ENCODE data around the gene FAM50B. TPM values are rescaled to one million over a fixed set of nuclear protein-coding genes. Genes with fewer than 3 reads are reported as not detected.

FAM50B gene
- total RNA-seq, 1 experiment from 2014 or later: not detected

DNA sequence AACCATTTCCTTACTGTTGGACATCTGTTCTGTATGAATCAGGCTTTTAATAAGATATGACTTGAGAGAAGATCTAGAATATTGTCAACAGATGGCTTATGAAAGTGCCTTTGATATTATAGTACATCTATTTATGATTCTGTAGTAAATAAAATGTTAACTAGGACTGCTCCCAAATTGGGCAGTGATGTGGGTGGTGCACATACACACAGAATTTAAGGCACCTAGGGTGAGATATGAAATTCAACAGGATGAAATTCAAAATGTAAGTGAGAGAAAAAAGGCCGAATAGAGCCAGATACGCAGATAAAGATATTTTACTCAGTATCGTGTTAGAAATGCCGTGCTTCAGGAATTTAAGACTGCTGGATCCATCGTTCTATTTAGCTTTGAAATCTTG lies 26.3 kb downstream of the FAM50B start:
- H3K27me3 ChIP-seq: no peaks in the 10 kb centered on the region
- no peak overlapping the region for H3K4me3 ChIP-seq
- no peak for DNase-seq

DNA sequence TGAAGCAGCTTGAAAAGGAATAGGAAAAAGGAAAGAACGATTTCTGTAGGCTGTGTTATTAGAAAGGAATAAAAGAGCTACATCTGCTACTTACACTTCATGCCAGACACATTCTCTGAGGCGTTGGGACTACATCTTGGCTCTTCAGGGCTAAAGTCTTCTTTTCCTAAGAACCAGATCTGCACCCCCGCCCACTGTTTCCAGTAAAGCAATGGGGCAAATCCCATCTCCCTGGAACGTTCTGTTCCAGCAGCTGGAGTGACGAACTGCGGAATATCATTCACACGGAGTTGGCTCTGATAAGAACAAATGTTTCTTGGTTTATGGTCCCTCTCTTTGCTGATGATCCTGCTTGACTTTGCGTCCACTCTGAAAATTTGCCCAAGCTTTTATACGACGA lies 26.9 kb downstream of the FAM50B start:
- no peaks in the 10 kb centered on the region for H3K27me3 ChIP-seq
- no peak overlapping the region for H3K4me3 ChIP-seq
- no peak for DNase-seq

More for the DNA sequence above, 26.3 kb downstream of the FAM50B start:
- Histone ChIP-seq H3K9me3 (no peaks in the 10 kb centered on the region), H3K36me3 (no peaks in the 10 kb centered on the region)

DNA sequence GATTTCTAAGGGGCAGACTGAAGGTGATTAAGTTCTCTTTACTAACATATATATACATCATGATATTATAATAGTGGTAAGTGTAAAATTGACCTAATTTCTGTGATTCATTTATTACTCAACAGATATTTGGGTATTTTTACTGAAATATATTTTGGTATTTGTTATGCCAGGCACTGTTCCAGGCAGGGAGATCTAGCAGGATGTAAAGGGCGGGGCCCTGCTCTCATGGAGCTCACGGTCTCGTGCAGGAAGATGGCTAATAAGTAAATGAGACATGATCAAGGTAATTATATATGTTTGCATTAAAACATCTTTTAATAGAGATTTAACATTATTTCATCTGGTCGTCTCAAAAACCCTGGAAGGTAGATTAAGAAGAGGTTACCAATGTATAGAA lies 27.7 kb downstream of the FAM50B start:
- H3K4me3 ChIP-seq: no peak overlapping the region
- no peaks in the 10 kb centered on the region for H3K36me3 ChIP-seq
- DNase-seq: peak; percentile 61
- no peaks in the 10 kb centered on the region for H3K9me3 ChIP-seq
- H3K27me3 ChIP-seq: no peaks in the 10 kb centered on the region

More for the DNA sequence above, 26.9 kb downstream of the FAM50B start:
- H3K9me3 ChIP-seq: no peaks in the 10 kb centered on the region
- H3K36me3 ChIP-seq: no peaks in the 10 kb centered on the region

DNA sequence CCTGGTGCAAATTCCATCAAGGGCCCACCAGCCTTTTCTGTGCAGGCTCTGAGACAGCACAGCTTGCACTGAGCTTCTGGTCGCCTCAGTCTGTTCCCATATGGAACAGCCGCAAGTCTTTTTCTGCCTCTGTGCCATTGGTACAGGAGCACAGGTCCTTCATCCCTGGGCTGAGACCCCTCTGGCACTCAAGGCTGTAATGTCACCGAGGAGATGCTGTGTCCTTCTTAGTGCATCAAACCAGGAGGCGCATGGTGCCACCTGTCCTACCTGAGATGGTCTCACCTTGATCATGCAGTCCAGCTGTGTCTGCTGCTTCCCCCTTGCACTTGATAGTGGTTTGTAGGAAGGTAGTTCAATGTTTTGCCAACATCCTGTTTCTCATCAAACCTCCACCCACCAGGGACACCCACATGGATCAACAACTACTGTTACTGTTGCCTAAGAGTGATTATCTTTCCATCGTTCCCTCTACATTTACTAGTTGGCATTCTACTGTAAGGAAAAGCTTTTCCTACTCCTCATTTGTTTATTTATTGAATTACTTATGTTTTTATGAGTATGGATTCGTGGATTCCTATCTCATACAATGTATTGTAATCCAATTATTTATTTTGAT lies 29.0 kb downstream of the FAM50B start:
- DNase-seq: peak; percentile 24
- Histone ChIP-seq H3K4me3 (no peak overlapping the region), H3K9me3 (no peaks in the 10 kb centered on the region), H3K27me3 (no peaks in the 10 kb centered on the region), H3K36me3 (no peaks in the 10 kb centered on the region)

DNA sequence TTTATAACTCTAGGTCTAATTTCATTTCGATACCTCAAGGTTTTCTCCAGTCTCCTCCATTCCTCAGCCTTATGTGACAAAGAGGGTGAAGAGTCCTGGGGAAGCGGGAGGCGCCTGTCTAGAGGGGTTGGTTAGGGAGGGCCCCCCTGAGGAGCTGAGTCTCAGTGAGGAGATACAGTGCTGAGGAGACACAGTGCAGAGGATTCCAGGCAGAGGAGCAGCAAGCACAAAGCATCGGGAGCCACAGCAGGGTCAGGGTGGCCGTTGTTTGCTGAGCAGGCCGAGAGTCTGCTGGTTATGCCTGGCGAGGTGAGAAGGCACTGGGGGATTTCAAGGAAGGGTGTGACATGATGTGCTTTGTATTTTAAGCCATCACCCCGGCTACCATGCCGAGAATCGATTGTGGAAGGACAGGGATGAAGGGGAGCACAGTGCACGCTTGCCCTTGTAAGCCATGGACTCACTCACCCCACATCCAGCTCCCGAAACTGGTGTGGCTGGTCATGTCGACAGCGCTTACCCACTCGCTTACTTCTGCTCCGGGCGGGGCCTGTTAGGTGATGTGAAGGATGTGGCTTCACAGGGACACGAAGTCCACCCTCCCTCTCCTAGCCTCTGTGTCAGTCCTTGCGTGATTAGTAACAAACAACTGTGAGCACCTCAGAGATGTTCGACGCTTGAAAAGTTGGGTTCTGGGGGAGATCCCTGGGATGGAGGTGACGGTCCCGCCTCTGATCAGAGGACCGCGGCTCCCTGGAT lies 30.2 kb downstream of the FAM50B start:
- no peak for DNase-seq
- H3K27me3 ChIP-seq: no peaks in the 10 kb centered on the region
- H3K9me3 ChIP-seq: no peaks in the 10 kb centered on the region
- H3K36me3 ChIP-seq: no peaks in the 10 kb centered on the region
- H3K4me3 ChIP-seq: no peak overlapping the region

DNA sequence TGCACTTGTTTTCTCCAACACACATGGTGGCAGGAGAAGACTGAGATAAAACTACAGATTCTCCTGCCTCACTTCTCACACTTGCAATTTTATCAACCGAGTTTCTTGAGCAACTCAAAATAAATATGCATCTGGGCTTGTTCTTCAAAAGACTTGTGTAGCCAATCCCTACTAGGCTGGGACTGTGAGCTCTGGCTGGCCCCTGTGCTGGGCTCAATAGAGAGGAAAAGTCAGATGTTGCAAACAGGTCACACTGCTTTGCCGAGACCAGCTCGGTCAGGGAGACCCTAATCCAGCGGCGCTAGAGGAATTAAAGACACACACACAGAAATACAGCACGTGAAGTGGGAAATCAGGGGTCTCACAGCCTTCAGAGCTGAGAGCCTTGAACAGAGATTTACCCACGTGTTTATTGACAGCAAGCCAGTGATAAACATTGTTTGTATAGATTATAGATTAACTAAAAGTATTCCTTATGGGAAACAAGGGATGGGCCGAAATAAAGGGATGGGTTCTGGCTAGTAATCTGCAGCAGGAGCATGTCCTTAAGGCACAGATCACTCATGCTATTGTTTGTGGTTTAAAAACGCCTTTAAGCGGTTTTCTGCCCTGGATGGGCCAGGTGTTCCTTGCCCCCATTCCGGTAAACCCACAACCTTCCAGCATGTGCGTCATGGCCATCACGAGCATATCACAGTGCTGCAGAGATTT lies 32.7 kb downstream of the FAM50B start:
- Histone ChIP-seq H3K4me3 (no peak overlapping the region), H3K27me3 (no peaks in the 10 kb centered on the region), H3K36me3 (no peaks in the 10 kb centered on the region), H3K9me3 (no peaks in the 10 kb centered on the region)
- no peak for DNase-seq

DNA sequence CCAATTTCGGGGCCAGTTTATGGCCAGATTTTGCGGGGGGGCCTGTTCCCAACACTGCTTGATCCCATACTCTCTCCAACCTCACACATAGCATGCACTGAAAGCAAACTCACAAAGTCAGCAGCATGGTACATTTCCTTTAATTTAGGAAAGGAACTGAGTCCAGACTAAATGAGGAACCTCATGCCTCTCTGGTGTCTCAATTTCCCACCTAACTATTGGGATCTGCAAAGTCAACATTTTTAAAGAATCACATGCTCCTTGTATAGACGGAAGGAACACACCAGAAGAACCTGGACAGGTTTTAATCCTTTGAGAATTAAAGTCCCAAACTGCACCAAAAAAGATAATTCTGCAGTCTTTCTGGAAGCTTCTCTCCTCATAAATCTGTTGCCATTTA lies 33.3 kb downstream of the FAM50B start:
- no peaks in the 10 kb centered on the region for H3K27me3 ChIP-seq
- no peaks in the 10 kb centered on the region for H3K9me3 ChIP-seq
- H3K36me3 ChIP-seq: no peaks in the 10 kb centered on the region
- H3K4me3 ChIP-seq: no peak overlapping the region
- DNase-seq: no peak

DNA sequence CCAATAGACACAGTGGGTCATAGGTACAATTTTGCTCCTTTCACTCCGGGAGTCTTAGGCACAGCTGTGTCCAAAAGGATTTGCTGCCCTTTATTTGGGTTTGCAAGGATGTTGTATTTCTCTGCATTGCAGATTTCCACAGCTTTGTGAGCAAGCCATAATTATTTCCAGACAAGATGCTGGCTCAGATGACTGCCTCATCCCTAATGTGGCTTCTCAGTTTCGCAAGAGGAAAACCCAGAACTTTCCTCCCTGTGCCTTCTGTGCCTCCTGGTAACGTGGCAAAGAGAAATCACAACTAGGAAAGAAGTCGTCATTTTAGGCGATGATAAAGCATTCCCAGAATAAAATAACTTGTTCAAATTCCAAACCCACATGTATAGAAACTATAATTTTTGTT lies 33.7 kb downstream of the FAM50B start:
- no peaks in the 10 kb centered on the region for H3K36me3 ChIP-seq
- no peaks in the 10 kb centered on the region for H3K27me3 ChIP-seq
- H3K4me3 ChIP-seq: no peak overlapping the region
- DNase-seq: no peak
- H3K9me3 ChIP-seq: no peaks in the 10 kb centered on the region

DNA sequence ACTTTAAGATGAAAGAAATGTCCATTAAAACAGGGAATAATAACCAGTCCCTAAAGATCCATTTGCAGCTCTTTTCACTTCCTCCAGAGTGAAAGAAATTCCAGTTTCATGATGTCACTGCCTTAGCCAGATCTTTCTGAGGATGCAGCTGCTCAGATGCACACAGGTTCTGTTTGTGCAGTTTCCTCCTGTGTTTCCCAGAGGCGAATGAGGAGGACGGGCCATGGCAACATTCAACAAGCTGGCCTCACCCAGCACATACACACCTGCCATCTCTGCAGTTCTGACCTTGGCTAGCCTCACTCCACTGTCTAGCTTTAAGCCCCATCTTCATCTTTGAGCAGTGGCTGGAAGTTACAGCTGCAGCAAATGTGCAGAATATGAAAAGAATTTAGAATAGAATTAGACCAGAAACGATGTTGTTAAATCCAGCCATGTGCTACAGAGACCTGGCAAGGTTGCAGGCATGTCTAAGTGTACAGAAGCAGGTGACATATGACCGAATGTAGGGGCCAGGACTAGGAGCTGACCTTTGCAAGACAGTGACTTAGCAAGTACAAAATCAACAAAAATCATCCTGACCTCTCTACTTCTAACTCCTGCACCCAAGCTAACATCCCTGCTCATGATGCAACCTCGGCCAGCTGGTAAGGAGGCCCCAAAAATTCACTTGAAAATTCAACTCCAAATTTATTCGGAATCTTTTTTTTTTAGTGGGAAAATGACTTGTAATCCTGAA lies 35.0 kb downstream of the FAM50B start:
- no peak for DNase-seq
- no peaks in the 10 kb centered on the region for H3K36me3 ChIP-seq
- H3K4me3 ChIP-seq: no peak overlapping the region
- H3K27me3 ChIP-seq: no peaks in the 10 kb centered on the region
- H3K9me3 ChIP-seq: no peaks in the 10 kb centered on the region

DNA sequence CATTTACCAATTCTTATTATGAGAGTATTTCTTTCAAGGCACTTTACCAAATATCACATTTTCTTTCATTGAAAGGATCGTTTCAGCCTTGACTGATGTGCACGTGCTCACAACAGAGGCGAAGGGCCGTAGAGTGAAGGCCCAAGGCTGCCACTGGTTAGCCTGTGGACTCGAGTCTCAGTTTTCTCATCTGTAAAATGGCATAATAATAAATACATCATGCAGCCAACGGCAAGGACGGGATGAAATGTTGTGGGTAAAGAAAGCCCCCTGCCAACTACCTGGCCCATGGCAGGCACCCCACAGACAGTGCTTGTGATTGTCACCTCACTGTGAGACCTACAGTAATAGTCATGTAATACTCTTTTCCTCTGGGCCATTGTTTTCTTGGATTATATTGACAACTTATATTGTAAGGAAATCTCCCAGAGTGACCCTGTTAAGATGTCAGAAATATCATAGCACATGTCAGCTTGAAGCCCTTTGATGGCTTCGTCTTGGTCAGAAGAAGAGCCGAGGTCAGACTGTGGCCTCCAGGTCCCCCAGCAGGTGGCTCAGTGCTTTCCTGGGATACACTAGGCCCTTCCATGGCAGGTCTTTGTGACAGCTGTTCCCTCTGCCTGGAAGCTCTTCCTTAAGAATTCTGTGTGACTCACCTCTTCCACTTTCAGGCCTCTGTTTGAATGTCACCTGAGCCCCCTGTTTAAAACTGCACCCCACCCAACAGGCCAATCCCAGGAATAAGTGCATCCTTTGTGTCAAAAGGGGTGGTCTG lies 36.3 kb downstream of the FAM50B start:
- Histone ChIP-seq H3K9me3 (no peaks in the 10 kb centered on the region), H3K27me3 (no peaks in the 10 kb centered on the region), H3K4me3 (no peak overlapping the region), H3K36me3 (no peaks in the 10 kb centered on the region)
- DNase-seq: no peak

DNA sequence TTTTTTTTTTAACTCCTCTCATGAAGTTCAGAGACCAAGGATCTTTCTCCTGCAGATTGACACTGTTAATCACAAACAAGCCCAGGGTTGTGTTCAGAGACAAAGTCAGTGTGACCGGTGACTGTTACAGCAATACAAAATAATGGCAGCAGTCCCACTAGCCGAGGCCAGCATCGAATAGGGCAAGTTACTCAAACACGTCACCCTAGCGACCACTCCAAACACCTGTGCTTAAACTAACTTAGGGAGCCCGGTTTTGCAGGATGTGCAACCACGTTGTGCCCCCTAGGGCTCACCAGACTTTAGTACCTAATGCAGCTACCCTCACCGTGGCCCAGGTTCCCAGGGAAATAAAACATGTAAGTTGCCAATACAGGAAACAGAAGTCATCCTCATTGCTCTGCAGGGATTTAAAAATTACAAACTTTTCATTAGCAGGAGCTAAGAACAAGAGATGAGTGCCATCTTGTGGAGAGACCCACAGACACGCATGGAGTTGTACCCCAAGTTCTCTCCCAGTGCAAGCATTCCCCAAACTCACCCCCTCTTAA lies 38.1 kb downstream of the FAM50B start:
- Histone ChIP-seq H3K36me3 (no peaks in the 10 kb centered on the region), H3K27me3 (no peaks in the 10 kb centered on the region), H3K4me3 (no peak overlapping the region), H3K9me3 (no peaks in the 10 kb centered on the region)
- no peak for DNase-seq

DNA sequence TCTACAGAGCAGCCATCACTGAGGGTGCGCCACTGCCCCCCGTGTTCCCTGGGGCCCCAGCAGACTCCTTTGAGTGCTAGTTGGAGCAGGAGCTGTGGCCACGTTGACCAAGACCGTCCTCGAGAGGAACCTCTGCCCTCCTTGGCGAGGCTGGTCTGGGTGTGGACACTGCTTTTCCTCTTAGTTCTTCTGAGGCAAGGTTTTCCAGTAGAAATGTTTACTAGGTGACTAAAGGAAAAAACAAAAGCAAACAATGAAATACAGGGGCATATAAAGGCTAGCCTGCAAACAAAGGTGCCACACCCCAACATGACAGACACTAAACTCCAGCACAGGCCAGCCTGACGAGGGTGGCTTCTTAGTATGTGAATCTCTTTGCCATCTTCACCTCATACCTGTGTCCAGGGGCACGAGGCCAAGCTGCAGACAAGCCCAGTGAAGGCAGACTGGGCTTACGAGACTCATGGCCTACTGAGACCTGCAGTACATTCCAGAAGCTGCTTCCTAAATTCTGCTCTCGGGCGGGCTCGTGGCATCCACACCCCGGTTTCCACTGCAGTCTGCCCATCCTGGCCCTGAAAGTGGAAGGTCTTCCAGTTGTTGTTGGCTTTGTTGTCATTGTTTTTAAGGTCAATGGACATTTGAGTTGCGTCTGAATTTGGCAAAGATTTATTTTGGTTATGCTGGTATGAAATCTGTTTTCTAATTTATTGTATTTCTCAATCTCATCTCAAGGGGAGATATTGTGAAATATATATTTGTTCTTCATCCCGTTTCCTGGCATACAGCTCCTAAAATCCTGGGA lies 39.2 kb downstream of the FAM50B start:
- no peak for DNase-seq
- no peak overlapping the region for H3K4me3 ChIP-seq
- no peaks in the 10 kb centered on the region for H3K9me3 ChIP-seq
- H3K27me3 ChIP-seq: no peaks in the 10 kb centered on the region
- no peaks in the 10 kb centered on the region for H3K36me3 ChIP-seq

DNA sequence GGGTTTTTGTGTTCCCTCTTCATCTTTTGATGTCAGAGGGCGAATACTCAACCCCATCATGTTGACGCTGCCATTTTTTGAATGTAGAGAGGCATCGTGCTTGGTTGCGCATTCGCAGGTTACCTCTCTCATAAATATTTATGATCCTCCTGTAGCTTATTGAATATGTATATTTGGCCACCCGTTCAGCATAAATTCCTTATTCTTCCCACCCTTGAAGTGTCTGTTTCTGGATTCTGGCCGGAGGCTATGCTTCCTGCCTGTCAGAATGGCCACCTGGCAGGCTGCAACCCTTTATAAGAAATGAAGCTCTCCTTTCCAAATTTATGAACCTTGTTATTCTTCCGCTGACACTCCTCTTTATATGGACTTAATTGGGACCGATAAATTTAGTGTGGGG lies 40.9 kb downstream of the FAM50B start:
- no peaks in the 10 kb centered on the region for H3K36me3 ChIP-seq
- no peaks in the 10 kb centered on the region for H3K9me3 ChIP-seq
- no peaks in the 10 kb centered on the region for H3K27me3 ChIP-seq
- no peak for DNase-seq
- H3K4me3 ChIP-seq: no peak overlapping the region

DNA sequence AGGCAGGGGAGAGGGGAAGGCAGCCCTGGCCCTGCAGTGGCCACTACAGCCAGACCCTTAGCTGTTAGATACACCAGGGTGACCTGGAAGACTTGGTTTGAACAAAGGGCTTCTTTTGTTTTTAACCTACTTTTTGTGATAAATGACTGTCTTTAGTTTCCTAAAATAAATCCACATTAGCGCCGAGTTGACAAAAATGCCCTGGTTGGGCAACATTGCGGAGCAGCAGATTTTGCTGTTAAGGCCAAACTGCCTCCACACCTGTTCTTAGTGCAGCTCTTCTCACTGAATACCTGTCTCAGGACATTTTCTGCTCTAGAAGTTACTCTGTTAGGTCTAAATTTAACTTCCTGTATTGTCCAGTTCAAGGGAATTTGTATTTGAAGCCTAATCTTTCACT lies 42.7 kb downstream of the FAM50B start:
- no peaks in the 10 kb centered on the region for H3K27me3 ChIP-seq
- H3K4me3 ChIP-seq: no peak overlapping the region
- no peaks in the 10 kb centered on the region for H3K9me3 ChIP-seq
- H3K36me3 ChIP-seq: no peaks in the 10 kb centered on the region
- no peak for DNase-seq

DNA sequence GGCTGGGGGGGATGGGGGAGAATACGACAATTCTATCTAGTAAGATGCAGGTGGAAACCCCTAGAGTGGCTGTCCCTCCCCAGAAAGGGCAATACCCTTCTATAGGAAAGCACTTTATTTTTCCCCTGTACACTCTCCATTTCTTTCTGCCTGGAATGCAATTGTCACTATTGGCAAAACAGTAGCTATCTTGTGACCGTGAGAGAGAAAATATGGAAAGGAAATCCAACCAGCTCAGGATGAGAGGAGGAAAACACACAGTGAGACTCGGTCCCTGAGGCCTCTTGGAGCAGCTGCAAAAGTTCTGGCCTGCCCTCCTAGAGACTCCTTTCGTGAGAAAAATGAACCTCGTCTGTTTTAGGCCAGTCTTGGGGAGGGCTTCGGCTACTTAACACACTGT lies 43.4 kb downstream of the FAM50B start:
- no peak for DNase-seq
- Histone ChIP-seq H3K27me3 (no peaks in the 10 kb centered on the region), H3K4me3 (no peak overlapping the region), H3K36me3 (no peaks in the 10 kb centered on the region), H3K9me3 (no peaks in the 10 kb centered on the region)

Data from MG63 (cell line).